Measurements from ENCODE around the gene TMPRSS9. TPM values are rescaled to one million over a fixed set of nuclear protein-coding genes. Genes with fewer than 3 reads are reported as not detected.

Gene TMPRSS9
- total and polyA plus RNA-seq, 2 of the 13 experiments (the other 11 are each of a cell fraction or from before 2014, with no cell fraction given), result 2.5 to 5.2 TPM

- Histone ChIP-seq H3K4me2 (ENCODE audit: low read depth, low read length) (no peak overlapping the region), H3K4me3 (replicated peaks in 1 of 3; ENCODE audit: insufficient read depth in 1 of 3, low read depth in 2 of 3, low read length in 3 of 3) (no peak overlapping the region), H3K36me3 (replicated peaks in 1 of 2; ENCODE audit: control insufficient read depth in 1 of 2, insufficient read depth in 2 of 2, low read length in 2 of 2) (peaks cover 33 to 64% of the 10 kb centered on the region in 2 experiments; a peak in 4 of 5 replicates), H4K20me1 (ENCODE audit: insufficient read depth, low read length) (no peaks in the 10 kb centered on the region), H3K9me3 (ENCODE audit: low read length) (no peaks in the 10 kb centered on the region), H3K9ac (ENCODE audit: insufficient read depth, low read depth, low read length) (no peak overlapping the region), H3K27me3 (ENCODE audit: control insufficient read depth in 1 of 2, insufficient read depth in 2 of 2, low read length in 2 of 2) (no peaks in the 10 kb centered on the region), H2AFZ (ENCODE audit: low read length) (no peak overlapping the region), H3K27ac (ENCODE audit: extremely low read length, insufficient read depth, low read length) (no peak overlapping the region), H3K4me1 (ENCODE audit: insufficient read depth, low read length) (no peaks in the 10 kb centered on the region), H3K79me2 (ENCODE audit: insufficient read depth, low read length) (peaks cover 6% of the 10 kb centered on the region)
- 98% methylated on average over 19 of the region's 20 CpGs for WGBS (ENCODE audit: low lambda C conversion rate)
- TF ChIP-seq RBFOX2 (IDR thresholded peaks at IDR 0.05; ENCODE audit: low read depth, low read length) (0 out of 2 replicates have a peak, but pooled peaks have one; percentile 15), AGO2 (optimal IDR thresholded peaks at IDR 0.05; ENCODE audit: low read depth, low read length) (peak; percentile 66), AHR (CRISPR knock-in tag; IDR thresholded peaks at IDR 0.05) (no peak)
- FAIRE-seq (no peak), DNase-seq (ENCODE audit: low spot score) (no peak), ATAC-seq (no peak)
- in situ Hi-C loops (cut with HindIII; ENCODE audit: extremely low pct_ligation_motif_present, low pct_unique_long_range_greater_than_20kb) (no loop called here), intact Hi-C loops (cut with micrococcal nuclease; ENCODE audit: unreplicated experiment) (no loop called here)
- BruUV-seq (replicated peaks), result no TSS peak
- POLR2A ChIA-PET, result interaction anchor here (1.8 kb wide), 1 partner anchor 10 kb away, joined by 8 read pairs; no protein-coding TSS in a partner anchor
- CTCF ChIA-PET (ENCODE audit: low intra/inter-chr PET ratio, low total read pairs), result no interaction called here
Measured at GRCh38 chr19:2438178-2438577, 78.1 kb downstream of the TMPRSS9 start.

GRCh38 chr19:2440515-2440914 is 80.5 kb downstream of the TMPRSS9 start:
- H3K79me2 ChIP-seq (ENCODE audit: insufficient read depth, low read length), result peaks cover 9% of the 10 kb centered on the region
- BruUV-seq (replicated peaks), result no TSS peak
- no peak overlapping the region for H3K27ac ChIP-seq (ENCODE audit: extremely low read length, insufficient read depth, low read length)
- no peaks in the 10 kb centered on the region for H3K9me3 ChIP-seq (ENCODE audit: low read length)
- no peak overlapping the region for H3K9ac ChIP-seq (ENCODE audit: insufficient read depth, low read depth, low read length)
- ChIA-PET CTCF (ENCODE audit: low intra/inter-chr PET ratio, low total read pairs) (no interaction called here), POLR2A (interaction anchor here (3.7 kb wide), 1 partner anchor 13 kb away, joined by 15 read pairs; the partner anchor contains the start of gene TIMM13)
- H2AFZ ChIP-seq (ENCODE audit: low read length), result no peak overlapping the region
- H3K4me3 ChIP-seq (replicated peaks in 1 of 3; ENCODE audit: insufficient read depth in 1 of 3, low read depth in 2 of 3, low read length in 3 of 3), result no peak overlapping the region
- DNase-seq (ENCODE audit: low spot score) (no peak), ATAC-seq (no peak), FAIRE-seq (no peak)
- in situ Hi-C loops (cut with HindIII; ENCODE audit: extremely low pct_ligation_motif_present, low pct_unique_long_range_greater_than_20kb) (no loop called here), intact Hi-C loops (cut with micrococcal nuclease; ENCODE audit: unreplicated experiment) (no loop called here)
- H4K20me1 ChIP-seq (ENCODE audit: insufficient read depth, low read length), result no peaks in the 10 kb centered on the region
- H3K27me3 ChIP-seq (ENCODE audit: control insufficient read depth in 1 of 2, insufficient read depth in 2 of 2, low read length in 2 of 2), result no peaks in the 10 kb centered on the region
- no peaks in the 10 kb centered on the region for H3K4me1 ChIP-seq (ENCODE audit: insufficient read depth, low read length)
- H3K36me3 ChIP-seq (replicated peaks in 1 of 2; ENCODE audit: control insufficient read depth in 1 of 2, insufficient read depth in 2 of 2, low read length in 2 of 2), result peaks cover 32 to 66% of the 10 kb centered on the region in 2 experiments; a peak in 4 of 5 replicates
- H3K4me2 ChIP-seq (ENCODE audit: low read depth, low read length), result no peak overlapping the region
- WGBS (ENCODE audit: low lambda C conversion rate), result 95% methylated on average over 1 of the region's 1 CpG
- TF ChIP-seq ZBTB10 (CRISPR knock-in tag; IDR thresholded peaks at IDR 0.05; ENCODE audit: borderline replicate concordance), result no peak
- no peak for TF ChIP-seq BHLHE40 (IDR thresholded peaks at IDR 0.05; ENCODE audit: low read length)
- TF ChIP-seq ATF7 (IDR thresholded peaks at IDR 0.05), result no peak
- no peak for TF ChIP-seq ATF7 (CRISPR knock-in tag; IDR thresholded peaks at IDR 0.05)
- TF ChIP-seq REXO4 (CRISPR knock-in tag; IDR thresholded peaks at IDR 0.05; ENCODE audit: borderline replicate concordance), result no peak
- no peak for TF ChIP-seq ZNF282 (IDR thresholded peaks at IDR 0.05; ENCODE audit: partially characterized antibody)
- no peak for TF ChIP-seq FOSL2 (CRISPR knock-in tag; IDR thresholded peaks at IDR 0.05)
- no peak for TF ChIP-seq FOXA1 (IDR thresholded peaks at IDR 0.05)
- TF ChIP-seq FOXA1 (CRISPR knock-in tag; IDR thresholded peaks at IDR 0.05), result no peak
- TF ChIP-seq ZNF513 (CRISPR knock-in tag; conservative IDR thresholded peaks at IDR 0.05), result no peak
- TF ChIP-seq TRAFD1 (CRISPR knock-in tag; IDR thresholded peaks at IDR 0.05; ENCODE audit: borderline replicate concordance), result no peak
